ENCODE data around the gene ZC3H14. TPM values are rescaled to one million over a fixed set of nuclear protein-coding genes. Genes with fewer than 3 reads are reported as not detected.

Gene ZC3H14
- total RNA-seq, 1 experiment from 2014 or later, result 90.6 TPM

GRCh38 chr14:88542857-88543795 lies 19.7 kb upstream of the ZC3H14 start:
- H3K79me2 ChIP-seq (ENCODE audit: insufficient read depth, low read length), result no peaks in the 10 kb centered on the region

More at GRCh38 chr14:88542857-88543795, 19.7 kb upstream of the ZC3H14 start:
- TF ChIP-seq, protein P1, sequence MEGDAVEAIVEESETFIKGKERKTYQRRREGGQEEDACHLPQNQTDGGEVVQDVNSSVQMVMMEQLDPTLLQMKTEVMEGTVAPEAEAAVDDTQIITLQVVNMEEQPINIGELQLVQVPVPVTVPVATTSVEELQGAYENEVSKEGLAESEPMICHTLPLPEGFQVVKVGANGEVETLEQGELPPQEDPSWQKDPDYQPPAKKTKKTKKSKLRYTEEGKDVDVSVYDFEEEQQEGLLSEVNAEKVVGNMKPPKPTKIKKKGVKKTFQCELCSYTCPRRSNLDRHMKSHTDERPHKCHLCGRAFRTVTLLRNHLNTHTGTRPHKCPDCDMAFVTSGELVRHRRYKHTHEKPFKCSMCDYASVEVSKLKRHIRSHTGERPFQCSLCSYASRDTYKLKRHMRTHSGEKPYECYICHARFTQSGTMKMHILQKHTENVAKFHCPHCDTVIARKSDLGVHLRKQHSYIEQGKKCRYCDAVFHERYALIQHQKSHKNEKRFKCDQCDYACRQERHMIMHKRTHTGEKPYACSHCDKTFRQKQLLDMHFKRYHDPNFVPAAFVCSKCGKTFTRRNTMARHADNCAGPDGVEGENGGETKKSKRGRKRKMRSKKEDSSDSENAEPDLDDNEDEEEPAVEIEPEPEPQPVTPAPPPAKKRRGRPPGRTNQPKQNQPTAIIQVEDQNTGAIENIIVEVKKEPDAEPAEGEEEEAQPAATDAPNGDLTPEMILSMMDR (conservative IDR thresholded peaks at IDR 0.05), result no peak
- no peak overlapping the region for H4K91ac ChIP-seq (ENCODE audit: insufficient read length, low read depth, low read length)
- H3K56ac ChIP-seq (ENCODE audit: insufficient read length, low read depth, low read length), result no peak overlapping the region
- H3K14ac ChIP-seq (ENCODE audit: insufficient read depth, low read length), result no peak overlapping the region
- Mint-ChIP-seq H3K9me3 (no peaks in the 10 kb centered on the region), H3K4me3 (no peak overlapping the region), H3K27me3 (ENCODE audit: low read depth) (no peaks in the 10 kb centered on the region), H3K27ac (no peak overlapping the region), H3K36me3 (ENCODE audit: insufficient read depth in 1 of 3, low read depth in 3 of 3) (peaks cover 0 to 24% (median 10%) of the 10 kb centered on the region in 3 experiments; a peak in 3 of 7 replicates), H3K4me1 (no peaks in the 10 kb centered on the region)
- no peak overlapping the region for H2AFZ ChIP-seq (ENCODE audit: low read length)
- H3T11ph ChIP-seq (ENCODE audit: low read length), result no peak overlapping the region
- DNase-seq, result no peak
- H2BK5ac ChIP-seq (ENCODE audit: insufficient read length, low read length), result no peak overlapping the region
- no peak overlapping the region for H2BK20ac ChIP-seq (ENCODE audit: low read depth, low read length, poor library complexity, severe bottlenecking)
- no peaks in the 10 kb centered on the region for H4K20me1 ChIP-seq (ENCODE audit: control insufficient read depth, insufficient read depth, insufficient read length)
- H3K79me1 ChIP-seq (ENCODE audit: insufficient read depth, low read depth, low read length, poor library complexity, severe bottlenecking), result no peaks in the 10 kb centered on the region
- H2AK5ac ChIP-seq (ENCODE audit: insufficient read length, low read length), result no peak overlapping the region
- H4K8ac ChIP-seq (replicated peaks; ENCODE audit: insufficient read length, low read depth, low read length), result no peak overlapping the region
- no peak overlapping the region for H3K18ac ChIP-seq (ENCODE audit: insufficient read length, low read depth, low read length)
- no peak overlapping the region for H3K23ac ChIP-seq (ENCODE audit: insufficient read length, low read depth, low read length)
- H3K27ac ChIP-seq (ENCODE audit: insufficient read length, low read depth, low read length), result no peak overlapping the region
- no CpG with 5 or more reads among the region's 6 CpGs for WGBS (ENCODE audit: extremely low coverage, insufficient read length, low lambda C conversion rate)
- H2BK120ac ChIP-seq (ENCODE audit: low read depth, low read length, poor library complexity, severe bottlenecking), result no peak overlapping the region
- no peak overlapping the region for H2BK15ac ChIP-seq (ENCODE audit: low read depth, low read length)
- no peak overlapping the region for H4K5ac ChIP-seq (ENCODE audit: insufficient read length, low read depth, low read length)
- no peaks in the 10 kb centered on the region for H3K4me1 ChIP-seq (ENCODE audit: insufficient read depth, low read length)
- no peak overlapping the region for H2BK12ac ChIP-seq (ENCODE audit: insufficient read length, low read depth, low read length)
- H3K9me3 ChIP-seq (ENCODE audit: control insufficient read depth, low read depth, low read length), result no peaks in the 10 kb centered on the region
- no peaks in the 10 kb centered on the region for H3K23me2 ChIP-seq (ENCODE audit: insufficient read length, low read depth, low read length, poor library complexity, severe bottlenecking)
- H3K4ac ChIP-seq (ENCODE audit: low read depth, low read length), result no peak overlapping the region
- H3K27me3 ChIP-seq (ENCODE audit: insufficient read depth, low read length), result no peaks in the 10 kb centered on the region
- no peak overlapping the region for H3K4me2 ChIP-seq (ENCODE audit: insufficient read depth, insufficient read length, low read length)
- H3K9ac ChIP-seq (ENCODE audit: extremely low read depth, insufficient read length, low read length), result no peak overlapping the region
